Peyer's patch (tissue), 4 donors: ENCODE data around the gene SH3RF3. TPM values are rescaled to one million over a fixed set of nuclear protein-coding genes. Genes with fewer than 3 reads are reported as not detected.

ENCODE experiments used
- DNase-seq, 3 donors: peaks; one replicate each; pipeline ENCODE4 v3.0.0-alpha.2; 2017 to 2019
- H3K27ac ChIP-seq, 4 donors: fragments of 200-600 bp; sonication (generic); one replicate each; pipeline ENCODE4 v1.5.1; 2016 to 2019
- H3K27me3 ChIP-seq, 2 donors: fragments of 200-600 bp; sonication (generic); one replicate each; pipeline ENCODE4 v1.5.1; 2019
- H3K36me3 ChIP-seq, 3 donors: fragments of 200-600 bp; sonication (generic); one replicate each; pipeline ENCODE4 v1.5.1; 2016 to 2019
- H3K4me1 ChIP-seq, 4 donors: fragments of 200-600 bp; sonication (generic); one replicate each; pipeline ENCODE4 v1.5.1; 2016 to 2019
- H3K4me3 ChIP-seq, 4 donors: fragments of 200-600 bp; sonication (generic); 1 replicate in 3 of 4; 2 replicates in 1 of 4; pipeline ENCODE4 v1.5.1; 2016 to 2019; ENCODE audit warnings: mild to moderate bottlenecking in 1 of 4
- H3K9me3 ChIP-seq, 4 donors: fragments of 200-600 bp; sonication (generic); one replicate each; pipeline ENCODE4 v1.5.1; 2016 to 2019; ENCODE audit warnings: mild to moderate bottlenecking in 1 of 4
- POLR2A ChIP-seq, 2 donors: fragments of 450-650 bp; IDR thresholded peaks; one replicate each; pipeline ENCODE4 v1.5.1; 2017; ENCODE audit warnings: antibody characterized with exemption in 2 of 2, mild to moderate bottlenecking in 2 of 2, moderate library complexity in 2 of 2
- total RNA-seq, 4 donors: library from RNA; depleted of rRNA; stranded (reverse); fragments of >200 nt; gene quantifications; one replicate each; pipeline ENCODE4 v1.1.0, GENCODE V29; 2016
- TF ChIP-seq, protein P1 (sequence below), 6 experiments: fragments of 450-650 bp in 4 of 6; fragments of 200-600 bp in 2 of 6; sonication (generic) in 1 of 6; IDR thresholded peaks; one replicate each; pipeline ENCODE4 v1.5.1; 2017 to 2019; ENCODE audit warnings: antibody characterized with exemption in 6 of 6, mild to moderate bottlenecking in 3 of 6, moderate library complexity in 1 of 6

The SH3RF3 gene
- total RNA-seq, 4 donors from 2014 or later: 1.1 to 5.0 (median 3.3) TPM

DNA sequence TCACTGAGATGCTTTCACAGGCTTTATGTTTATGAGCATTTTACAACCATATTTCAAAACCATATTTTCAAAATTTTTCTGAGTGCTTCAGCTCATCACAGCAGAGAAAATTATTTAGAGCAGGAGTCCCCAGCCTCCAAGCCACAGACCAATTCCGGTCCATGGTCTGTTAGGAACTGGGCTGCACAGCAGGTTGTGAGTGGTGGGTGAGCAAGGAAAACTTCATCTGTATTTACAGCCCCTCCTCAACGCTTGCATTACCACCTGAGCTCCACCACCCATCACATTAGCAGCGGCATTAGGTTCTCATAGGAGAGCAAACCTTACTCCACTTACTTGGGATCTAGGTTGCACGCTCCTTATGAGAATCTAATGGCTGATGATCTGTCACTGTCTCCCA, 319.2 kb downstream of the SH3RF3 start:
- TF ChIP-seq POLR2A (IDR thresholded peaks at IDR 0.05): no peak
- TF ChIP-seq, protein P1, sequence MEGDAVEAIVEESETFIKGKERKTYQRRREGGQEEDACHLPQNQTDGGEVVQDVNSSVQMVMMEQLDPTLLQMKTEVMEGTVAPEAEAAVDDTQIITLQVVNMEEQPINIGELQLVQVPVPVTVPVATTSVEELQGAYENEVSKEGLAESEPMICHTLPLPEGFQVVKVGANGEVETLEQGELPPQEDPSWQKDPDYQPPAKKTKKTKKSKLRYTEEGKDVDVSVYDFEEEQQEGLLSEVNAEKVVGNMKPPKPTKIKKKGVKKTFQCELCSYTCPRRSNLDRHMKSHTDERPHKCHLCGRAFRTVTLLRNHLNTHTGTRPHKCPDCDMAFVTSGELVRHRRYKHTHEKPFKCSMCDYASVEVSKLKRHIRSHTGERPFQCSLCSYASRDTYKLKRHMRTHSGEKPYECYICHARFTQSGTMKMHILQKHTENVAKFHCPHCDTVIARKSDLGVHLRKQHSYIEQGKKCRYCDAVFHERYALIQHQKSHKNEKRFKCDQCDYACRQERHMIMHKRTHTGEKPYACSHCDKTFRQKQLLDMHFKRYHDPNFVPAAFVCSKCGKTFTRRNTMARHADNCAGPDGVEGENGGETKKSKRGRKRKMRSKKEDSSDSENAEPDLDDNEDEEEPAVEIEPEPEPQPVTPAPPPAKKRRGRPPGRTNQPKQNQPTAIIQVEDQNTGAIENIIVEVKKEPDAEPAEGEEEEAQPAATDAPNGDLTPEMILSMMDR (IDR thresholded peaks at IDR 0.05): no peak
- peak in 1 of 3 donors; percentile 6 for DNase-seq
- Histone ChIP-seq H3K27ac (no peak overlapping the region), H3K9me3 (peaks cover 0 to under 1% (median 0%) of the 10 kb centered on the region in 4 donors), H3K4me3 (no peak overlapping the region), H3K36me3 (no peaks in the 10 kb centered on the region), H3K27me3 (no peaks in the 10 kb centered on the region), H3K4me1 (no peaks in the 10 kb centered on the region)

- H3K4me3 ChIP-seq: no peak overlapping the region
- H3K27ac ChIP-seq: no peak overlapping the region
- no peaks in the 10 kb centered on the region for H3K4me1 ChIP-seq
- TF ChIP-seq, protein P1 (IDR thresholded peaks at IDR 0.05): peak in 3 of 6 experiments; percentile 12 to 33 (median 15)
- no peak for TF ChIP-seq POLR2A (IDR thresholded peaks at IDR 0.05)
- no peaks in the 10 kb centered on the region for H3K9me3 ChIP-seq
- H3K27me3 ChIP-seq: no peaks in the 10 kb centered on the region
- H3K36me3 ChIP-seq: no peaks in the 10 kb centered on the region
- peak in 1 of 3 donors; percentile 44 for DNase-seq
Measured at GRCh38 chr2:109448946-109449788, 320.2 kb downstream of the SH3RF3 start.

DNA sequence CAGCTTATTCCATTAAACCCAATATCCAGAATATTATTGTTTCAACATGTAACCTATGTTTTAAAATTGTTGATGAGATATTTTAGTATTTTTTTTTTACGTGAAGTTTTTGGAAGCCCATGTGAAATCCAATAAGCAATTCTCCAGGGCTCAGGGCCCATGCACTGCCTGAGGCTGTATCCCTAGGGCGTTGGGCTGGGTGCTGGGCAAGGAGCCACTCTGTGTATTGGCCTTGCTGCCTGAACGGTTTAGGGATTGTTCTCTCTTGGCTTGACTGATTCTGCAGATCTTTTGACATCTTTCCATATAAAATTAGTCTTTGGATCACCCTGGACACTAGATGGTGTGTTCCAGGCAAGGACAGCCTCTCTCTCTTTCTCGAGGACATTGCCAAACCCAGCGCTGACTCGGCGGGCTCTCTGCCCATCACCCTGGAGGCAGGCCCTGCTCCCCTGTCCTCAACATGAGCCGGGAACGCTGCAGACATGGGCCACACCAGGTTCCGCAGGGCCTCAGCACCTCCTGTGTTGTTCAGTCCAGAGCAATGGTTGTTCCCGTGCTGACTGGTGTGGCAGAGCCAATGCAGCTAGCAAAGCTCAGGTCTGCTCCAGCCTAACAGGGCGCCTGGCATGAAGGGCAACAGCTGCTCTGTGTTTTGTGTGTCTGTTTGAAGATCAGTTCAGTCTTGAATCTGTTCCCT, 321.7 kb downstream of the SH3RF3 start:
- Histone ChIP-seq H3K4me1 (no peaks in the 10 kb centered on the region), H3K27me3 (no peaks in the 10 kb centered on the region), H3K4me3 (no peak overlapping the region), H3K9me3 (no peaks in the 10 kb centered on the region), H3K27ac (no peak overlapping the region), H3K36me3 (no peaks in the 10 kb centered on the region)
- peak in 1 of 3 donors; percentile 40 for DNase-seq
- TF ChIP-seq POLR2A (IDR thresholded peaks at IDR 0.05): no peak
- TF ChIP-seq, protein P1 (IDR thresholded peaks at IDR 0.05): no peak

DNA sequence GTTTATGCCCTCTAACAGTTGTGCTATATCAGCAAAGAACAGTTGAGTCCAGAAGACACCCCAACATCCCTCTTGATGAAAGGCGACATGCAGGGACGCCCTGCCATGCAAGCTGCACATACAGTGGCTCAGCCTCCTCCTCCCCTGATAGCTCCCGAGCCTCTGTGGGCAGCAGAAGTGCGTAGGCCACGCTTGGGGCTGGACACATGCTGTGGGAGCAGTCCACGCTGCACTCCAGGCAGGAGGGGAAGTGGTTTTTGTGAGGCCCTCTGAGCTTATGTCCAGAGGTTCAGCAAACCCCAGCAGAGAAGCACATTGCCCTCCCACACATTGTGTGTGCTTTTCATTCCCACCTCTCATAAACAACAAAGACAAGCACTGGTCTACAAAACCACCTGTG, 322.7 kb downstream of the SH3RF3 start:
- Histone ChIP-seq H3K27ac (no peak overlapping the region), H3K9me3 (no peaks in the 10 kb centered on the region), H3K4me1 (no peaks in the 10 kb centered on the region), H3K27me3 (no peaks in the 10 kb centered on the region), H3K36me3 (no peaks in the 10 kb centered on the region), H3K4me3 (no peak overlapping the region)
- DNase-seq: peak in 1 of 3 donors; percentile 27
- TF ChIP-seq POLR2A (IDR thresholded peaks at IDR 0.05): no peak
- TF ChIP-seq, protein P1 (IDR thresholded peaks at IDR 0.05): no peak

DNA sequence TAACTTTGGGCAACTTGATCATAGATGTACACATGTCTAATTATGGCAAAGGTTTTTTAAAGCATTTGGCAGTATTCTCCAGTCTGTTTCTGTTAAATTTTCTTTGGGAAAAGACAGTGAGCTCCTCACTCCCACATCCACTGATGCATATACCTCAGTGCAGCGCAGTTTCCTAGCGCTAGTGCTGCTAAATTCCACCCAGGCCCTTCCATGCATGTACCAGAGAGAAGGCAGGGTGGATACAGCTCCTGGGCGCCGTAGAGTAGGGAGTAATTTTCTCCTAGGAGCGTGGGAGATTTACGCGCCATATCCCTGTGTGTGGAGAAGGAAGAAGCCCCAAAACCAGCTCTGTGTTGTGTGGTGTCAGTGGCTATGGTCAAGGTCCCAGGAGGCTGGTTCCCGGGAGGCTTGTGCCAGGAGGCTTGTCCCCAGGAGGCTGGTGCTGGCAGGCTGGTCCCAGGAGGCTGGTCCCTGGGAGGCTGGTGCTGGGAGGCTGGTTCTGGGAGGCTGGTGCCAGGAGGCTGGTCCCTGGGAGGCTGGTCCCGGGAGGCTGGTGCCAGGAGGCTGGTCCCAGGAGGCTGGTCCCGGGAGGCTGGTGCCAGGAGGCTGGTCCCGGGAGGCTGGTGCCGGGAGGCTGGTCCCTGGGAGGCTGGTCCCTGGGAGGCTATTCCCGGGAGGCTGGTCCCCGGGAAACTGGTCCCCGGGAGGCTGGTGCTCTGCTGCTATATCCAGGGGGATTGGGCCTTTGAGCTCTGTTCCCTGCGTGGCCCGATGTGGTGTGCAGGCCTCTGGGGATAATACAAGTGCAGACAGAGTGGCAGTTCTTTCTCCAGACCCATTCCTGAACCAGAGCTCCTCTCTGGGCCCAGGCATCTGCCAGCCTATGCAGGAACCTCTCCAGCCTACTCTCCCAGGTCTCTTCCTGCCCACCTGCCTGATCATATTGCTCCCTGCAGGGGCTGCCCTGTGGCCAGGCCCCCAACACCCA, 323.6 kb downstream of the SH3RF3 start:
- Histone ChIP-seq H3K9me3 (no peaks in the 10 kb centered on the region), H3K27ac (no peak overlapping the region), H3K4me3 (no peak overlapping the region), H3K36me3 (no peaks in the 10 kb centered on the region), H3K4me1 (no peaks in the 10 kb centered on the region), H3K27me3 (no peaks in the 10 kb centered on the region)
- no peak for TF ChIP-seq POLR2A (IDR thresholded peaks at IDR 0.05)
- TF ChIP-seq, protein P1 (IDR thresholded peaks at IDR 0.05): no peak
- peak in 1 of 3 donors; percentile 34 for DNase-seq
